GM19463 (cell line): ENCODE data around the gene TNFRSF4.

Source experiments
- ATAC-seq: cut with Tn5 transposase; IDR thresholded peaks from one replicate; pipeline ENCODE4 v1.9.1; 2021; ENCODE audit warnings: mild to moderate bottlenecking, moderate library complexity; ENCODE audit not compliant: unreplicated experiment

Gene TNFRSF4

DNA sequence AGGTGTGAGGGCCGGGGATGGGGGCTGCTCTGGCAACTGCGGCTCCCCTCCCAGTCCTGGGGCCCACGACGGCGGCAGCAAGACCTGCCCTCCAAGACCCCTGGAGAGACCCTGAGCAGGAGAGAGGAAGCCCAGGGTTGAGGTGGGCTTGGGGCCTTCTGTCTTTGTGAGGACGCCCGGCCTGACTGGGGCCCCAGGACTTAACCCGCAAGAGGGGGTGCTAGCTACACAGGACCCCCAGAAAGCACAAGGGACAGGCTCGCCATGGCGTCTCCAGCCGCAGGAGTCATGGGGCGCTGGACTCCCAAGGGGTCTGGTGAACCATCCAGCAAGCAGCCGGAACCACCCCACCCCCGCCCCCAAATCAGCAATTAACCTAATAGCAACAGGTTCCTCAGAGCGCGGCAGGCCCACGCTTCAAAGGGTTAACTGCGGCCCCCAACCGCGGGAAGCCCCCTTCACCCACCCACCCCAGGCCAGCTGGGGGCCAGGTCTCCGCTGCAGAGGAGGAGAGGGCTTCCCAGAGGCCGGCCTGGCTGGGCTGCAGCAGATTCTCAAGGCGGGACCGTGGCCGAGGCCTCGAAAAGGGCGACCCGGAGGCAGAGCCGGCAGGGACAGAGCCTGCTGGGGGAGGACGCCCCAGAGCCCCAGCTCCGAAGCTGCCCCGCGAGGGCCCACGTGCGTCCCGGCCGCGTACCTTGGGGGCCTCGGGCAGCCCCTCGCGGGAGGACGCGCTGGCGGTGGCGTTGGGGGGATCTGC is 32.0 kb upstream of the TNFRSF4 start:
- ATAC-seq = no peak

DNA sequence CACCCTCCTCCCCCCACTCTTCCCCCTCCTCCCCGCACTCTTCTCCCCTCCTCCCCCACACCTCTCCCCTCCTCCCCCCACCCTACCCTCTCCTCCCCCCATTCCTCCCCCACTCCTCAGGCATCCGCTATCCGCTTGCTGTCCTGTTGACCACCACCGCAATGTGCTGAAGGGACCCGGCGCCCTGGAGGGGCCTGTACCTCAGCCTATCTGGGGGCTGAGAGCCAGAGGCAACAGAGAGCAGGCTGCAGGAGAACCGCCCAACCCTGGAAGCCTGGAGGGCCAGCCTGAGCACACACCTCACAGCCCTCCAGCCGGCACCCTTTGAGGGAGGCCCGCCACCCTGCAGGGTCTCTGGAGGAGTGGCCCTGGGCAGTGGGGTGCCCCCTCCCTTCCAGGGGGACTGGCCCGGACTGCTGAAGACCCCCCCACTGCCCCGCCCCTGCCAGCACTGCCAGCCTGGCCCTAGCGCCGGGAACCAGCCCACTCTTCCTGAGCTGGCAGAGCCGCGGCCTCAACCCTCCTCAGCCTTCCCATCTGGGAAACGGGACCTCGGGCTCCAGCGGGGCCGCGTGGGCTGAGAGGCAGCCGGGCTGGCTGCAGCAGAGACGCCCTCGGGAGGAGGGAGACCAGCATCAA is 31.3 kb upstream of the TNFRSF4 start:
- no peak for ATAC-seq

DNA sequence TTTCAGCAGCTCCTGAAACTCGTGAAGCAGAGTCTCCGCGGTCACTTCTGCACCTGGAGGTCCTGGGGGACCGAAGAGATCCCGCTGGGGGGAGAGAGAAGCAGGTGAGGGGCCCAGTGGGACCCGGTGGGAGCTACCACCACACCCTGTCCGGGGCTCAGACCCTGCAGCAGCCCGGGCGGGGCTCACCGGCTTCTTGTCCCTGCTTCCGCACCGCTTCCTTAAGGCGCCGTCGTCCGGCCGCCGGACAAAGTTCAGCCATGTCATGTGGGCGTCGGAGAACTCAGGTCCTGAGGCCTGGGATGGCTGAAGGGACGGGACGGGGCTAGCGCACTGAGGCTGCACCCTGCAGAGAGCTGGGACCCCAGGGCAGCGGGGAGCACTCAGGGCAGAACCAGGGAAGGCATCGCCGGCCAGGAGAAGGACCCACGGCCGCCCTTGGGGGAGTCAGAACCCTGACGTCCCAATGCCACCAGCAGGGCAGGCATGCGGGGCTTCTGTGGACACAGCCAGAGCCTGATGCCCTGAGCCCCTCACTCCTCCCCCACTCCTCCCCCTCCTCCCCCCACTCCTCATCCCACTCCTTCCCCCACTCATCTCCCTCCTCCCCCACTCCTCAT is 30.3 kb upstream of the TNFRSF4 start:
- no peak for ATAC-seq

DNA sequence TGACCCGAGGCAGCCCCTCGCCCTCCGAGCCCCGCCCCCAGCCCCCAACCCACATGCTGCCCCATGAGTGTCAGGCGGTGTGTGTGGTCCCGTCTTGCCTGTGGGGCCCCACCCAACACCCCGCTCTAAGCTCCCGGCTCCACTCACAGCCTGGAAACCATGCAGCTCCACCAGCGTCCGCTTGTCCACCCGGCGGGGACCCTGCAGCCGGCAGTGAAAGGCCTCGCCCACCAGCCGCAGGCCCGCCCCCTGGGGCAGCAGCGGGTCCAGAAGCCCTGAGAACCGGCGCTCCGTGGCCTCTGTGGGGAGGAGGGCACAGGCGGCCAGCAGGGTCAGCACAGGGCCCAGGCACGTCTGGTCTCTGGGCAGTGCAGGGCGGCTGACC is 29.8 kb upstream of the TNFRSF4 start:
- no peak for ATAC-seq

DNA sequence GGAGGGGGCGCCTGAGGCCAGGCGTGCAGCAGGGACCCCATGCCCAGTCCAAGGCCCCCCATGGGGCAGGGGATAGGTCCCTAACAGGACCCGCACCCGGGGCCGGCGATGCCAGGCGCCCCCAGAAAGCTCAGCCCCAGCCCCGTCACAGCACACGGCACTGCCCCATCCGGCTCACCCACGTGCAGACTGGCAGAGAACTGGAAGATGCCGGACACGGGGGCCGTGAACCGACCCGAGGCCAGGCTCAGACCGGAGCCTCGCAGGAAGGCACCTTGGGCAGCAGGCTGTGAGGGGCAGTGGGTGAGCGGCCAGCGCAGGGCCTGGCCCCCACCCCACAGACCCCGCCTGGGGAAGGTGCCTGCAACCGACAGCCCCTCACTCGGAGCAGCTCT is 29.3 kb upstream of the TNFRSF4 start:
- ATAC-seq = no peak

DNA sequence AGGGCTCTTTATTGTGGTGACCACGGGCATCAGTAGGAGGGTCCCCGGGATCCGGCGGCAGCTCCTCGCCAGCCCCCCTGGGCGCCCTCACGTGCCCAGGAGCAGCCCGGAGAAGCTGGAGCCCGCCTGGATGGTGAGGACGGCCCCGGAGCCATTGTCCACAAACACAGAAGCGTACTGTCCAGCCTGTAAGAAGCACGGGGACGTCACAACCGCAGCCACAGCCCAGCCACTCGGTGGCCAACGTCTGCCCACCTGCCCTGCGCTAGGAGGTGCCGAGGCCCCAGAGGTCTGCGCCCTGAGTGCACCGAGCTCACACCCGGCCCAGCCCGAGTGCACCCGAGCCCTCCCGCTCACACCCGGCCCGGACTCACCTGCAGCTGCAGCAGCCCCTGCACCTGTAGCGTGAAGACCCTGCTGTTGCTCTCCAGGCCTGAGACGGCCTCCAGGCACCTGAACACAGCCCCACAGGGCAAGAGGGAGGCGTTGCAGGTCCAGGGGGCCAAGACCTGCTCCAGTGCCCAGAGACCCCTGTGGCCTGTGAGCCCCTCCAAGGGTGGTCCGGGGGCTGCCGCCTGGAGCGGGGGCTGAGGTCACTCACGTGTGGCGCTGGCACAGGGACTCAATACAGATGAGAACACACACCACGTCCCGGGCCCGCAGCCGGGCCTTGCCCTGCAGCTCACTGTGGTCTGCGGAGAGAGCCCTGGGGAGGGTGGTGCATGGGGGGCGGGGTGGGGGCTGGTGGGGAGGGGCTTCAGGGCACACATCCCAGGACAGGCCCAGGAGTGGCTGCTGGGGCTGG is 28.7 kb upstream of the TNFRSF4 start:
- ATAC-seq = no peak

DNA sequence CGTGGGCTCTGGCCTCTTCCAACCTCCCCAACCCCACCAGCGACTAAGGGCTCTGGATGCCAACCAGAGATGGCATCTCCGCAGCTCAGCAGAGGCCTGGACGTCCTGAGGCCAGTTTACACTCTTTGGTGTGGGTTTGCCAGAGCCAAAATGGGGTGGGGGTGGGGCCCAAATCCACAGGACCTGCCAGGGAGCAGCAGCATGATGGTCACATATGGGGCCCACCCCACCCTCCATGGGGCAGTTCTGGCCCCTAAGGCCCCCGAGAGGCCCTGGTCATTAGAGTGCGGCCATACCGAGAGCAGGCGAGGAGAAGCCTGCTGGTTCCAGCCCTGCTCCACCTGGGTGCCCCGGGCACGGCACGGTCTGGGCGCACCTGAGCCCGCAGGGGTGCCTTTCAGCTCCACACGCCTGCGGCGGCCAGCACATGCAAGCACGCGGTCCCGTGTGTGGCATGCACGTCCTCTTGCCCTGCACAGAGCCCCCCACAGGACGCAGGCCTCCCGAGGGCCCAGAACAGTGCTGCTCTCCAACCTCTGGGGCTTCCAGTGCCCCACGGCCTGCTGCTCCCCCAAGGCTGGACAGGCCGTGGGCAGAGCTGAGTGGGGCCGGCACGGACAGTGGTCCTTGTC is 27.8 kb upstream of the TNFRSF4 start:
- no peak for ATAC-seq

DNA sequence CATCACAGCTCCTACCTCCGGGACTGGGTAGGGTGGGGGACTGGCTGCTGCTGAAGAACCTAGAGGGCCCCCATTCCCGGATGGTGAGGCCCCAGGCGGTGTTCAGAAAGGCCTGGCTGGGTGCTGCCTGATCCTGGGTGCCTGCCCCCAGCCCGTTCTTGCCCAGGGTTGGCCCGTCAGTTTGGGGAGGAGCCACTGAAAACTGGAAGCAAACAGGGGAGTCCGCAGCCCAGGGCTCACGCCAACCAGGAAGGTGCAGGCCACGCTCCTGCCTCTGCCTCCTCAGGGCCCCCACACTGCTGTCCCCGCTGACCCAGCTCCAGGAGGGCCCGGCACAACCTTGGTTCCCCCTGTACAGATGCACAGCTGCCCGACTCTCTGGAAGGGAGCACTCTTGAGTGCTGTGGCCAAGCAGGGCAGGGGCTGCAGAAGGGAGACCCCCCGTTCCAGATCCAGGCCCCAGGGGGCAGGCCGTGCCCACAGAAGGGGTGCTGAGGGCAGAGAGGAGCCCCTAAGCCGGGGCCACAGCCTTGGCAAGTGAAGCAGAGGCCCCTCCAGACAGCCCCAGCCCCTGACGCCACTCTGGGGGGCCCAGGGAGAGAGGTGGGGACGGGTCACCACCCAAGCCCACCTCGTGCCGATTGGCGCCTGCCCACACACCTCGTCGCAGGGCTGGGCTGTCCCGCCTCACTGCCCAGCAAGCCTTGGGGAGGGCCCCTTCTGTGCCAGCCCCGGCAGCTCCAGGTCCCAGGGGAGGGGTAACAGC is 27.1 kb upstream of the TNFRSF4 start:
- ATAC-seq = no peak

DNA sequence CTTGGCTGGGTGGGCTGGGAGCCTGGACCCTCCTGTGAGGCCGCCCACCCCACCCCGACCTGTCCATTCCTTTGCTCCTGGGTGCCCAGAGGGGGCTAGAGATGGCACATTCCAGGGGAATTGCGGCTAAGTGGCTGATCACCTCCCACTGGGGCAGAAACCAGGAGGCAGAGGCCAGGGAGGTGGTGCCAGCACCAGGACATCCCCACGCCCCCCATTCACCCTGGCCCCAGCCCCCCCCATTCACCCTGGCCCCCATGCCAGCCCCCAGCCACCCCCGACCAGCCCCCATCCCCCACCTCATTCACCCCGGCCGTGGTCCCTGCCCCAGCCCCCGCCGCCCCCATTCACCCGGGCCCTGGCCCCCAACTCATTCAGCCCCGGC is 26.4 kb upstream of the TNFRSF4 start:
- no peak for ATAC-seq

DNA sequence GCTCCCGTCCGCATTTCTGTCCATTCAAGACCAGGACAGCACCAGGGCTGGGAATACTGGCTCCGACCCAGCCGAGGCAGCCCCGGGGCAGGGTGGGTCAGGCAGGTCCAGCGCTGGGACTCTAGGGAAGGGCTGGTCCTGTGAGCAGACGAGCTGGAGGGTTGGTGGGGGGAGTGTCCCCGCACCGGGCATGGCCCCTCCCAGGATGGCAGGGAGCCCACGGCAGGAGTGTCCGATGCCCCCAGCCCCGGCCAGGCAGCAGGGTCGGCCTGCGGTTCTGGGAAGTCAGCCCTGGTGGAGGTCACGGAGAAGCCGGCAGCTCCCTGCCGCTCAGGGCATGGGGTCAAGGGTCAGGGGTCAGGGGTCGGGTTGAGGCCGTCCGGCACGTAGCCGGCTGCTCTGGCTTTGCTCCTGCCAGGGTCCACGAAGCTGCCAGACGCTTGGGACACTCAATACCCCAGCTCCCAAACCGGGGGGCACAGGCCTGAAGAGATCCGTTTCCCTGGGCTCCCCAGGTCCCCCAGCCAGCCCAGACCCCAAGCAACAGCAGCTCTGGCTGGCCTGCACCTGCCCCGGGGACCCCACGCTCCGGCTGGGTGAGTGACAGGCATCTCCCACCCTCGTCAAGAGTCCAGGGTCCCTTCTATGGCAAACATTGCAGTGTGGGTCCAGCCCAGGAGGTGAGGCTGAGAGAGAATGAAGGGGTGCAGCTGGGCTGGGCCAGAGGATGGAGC is 25.8 kb upstream of the TNFRSF4 start:
- no peak for ATAC-seq

DNA sequence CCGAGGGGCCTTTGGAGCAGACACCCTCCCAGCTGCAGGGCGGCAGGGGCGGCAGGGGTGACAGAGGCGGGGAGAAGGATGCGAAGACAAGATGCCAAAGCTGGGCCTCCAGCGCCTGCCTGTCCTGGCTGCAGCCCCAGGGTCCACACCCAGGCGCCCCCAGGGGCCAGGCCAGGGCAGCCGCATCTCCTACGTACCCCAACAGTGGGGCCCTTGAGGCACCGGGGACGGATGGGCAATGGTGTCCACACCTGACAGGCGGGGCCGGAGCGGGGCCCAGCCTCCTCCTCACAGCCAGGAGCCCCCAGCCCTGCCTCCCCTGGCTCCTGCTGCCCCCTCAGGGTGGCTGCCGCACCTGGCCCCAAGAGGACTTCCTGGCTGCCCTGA is 25.3 kb upstream of the TNFRSF4 start:
- ATAC-seq = no peak

DNA sequence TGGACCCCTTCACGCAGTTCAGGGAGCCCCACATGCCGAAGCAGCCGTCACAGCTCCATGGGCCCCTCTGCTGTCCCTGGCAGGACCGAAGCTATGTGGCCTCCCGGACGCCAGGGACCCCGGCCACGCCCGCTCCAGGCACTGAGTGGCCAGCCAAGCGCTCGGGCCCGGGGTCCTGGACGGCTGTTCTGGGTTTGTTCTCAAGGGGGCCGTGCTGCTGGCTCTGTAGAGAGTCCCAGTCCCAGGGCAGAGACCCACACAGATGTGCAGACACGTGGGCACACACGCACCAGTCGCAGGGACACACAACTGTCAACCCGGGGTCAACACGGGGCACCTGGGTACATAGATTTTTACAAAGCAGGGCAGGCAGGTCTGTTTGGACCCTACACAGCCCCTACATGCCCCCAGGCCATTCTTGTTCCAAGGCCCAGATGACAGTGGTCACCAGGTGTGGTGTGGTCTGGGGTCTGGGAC is 24.8 kb upstream of the TNFRSF4 start:
- ATAC-seq = no peak

DNA sequence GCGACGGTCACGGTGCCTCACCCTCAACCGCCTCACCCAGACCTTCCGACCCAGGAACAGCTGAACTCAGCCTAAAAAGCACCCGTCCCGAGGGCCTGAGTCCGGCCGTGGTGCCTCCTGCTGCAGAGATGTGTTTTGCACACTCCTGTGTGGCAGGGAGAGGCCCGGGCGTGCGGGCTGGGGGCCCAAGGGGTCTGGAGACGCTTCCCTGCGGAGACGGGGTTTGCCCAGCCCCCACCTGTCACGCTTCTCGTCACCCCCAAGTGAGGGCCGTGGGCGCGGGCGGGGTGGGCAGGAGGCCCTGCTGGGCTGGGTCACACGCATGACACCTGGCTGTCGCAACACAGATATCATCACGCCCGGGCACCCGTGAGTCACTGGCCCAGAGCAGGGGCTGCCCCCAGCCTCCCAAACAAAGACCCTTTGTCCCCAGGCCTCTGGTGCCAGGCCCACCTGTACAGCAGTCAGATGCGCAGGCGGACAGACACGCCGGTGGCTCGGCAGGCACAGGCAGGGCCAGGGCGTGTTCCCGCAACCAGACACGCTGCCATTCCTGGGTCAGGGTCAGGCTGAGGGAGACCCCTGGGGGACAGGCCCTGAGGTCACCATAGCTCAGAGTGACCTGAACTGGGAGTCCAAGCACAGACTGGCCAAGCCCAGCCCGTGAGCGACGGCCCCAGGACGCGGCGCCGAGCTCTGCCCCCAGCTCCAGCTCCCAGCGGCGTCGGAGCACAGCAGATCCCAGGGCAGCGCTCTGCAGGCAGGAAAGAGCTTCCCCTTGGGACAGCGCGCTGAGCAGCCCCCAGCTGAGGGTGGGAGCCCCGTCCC is 24.1 kb upstream of the TNFRSF4 start:
- ATAC-seq = no peak

DNA sequence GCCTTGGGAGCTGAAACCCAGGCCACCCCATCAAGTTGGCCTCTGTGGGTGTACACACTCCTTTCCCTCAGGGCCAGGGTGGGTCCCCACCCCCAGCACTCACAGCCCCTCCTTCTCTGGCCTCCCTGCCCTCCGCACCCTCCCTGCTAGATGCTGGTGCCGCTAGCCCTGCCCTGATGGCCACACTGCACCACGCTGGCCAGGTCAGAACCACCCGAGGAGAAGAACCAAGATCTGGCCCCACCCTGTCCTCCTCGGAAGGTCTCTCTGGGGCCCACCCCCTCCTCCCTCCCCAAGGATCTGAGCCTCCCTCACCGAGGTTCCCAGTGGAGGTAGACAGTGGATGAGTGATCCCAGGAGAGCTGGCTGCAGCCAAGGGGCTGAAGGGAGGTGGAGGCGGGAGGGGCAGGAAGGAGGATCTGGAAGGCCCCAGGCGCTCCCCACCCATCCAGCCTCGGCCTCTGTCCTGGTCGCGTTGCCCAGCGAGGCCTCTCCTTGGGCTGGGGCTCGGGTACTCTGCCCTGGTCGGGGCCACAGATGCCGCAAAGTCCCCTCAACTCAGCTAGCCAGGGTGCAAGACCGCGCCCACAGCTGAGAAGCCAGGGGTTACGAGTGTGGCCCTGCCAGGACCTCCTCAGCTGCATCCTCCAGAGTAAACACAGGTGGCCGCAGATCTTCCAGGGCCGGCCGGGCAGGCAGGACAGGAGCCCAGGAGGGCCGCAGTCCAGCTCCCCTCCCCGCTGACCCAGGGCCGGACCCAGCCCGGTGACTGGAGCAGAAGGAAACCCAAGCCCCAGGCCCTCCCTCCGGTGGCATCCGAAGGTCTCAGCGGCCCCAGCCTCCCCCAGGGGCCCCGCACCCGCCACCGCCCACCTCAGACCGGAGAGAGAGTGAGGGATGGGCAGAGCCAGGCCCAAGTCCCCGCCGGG is 23.3 kb upstream of the TNFRSF4 start:
- no peak for ATAC-seq

DNA sequence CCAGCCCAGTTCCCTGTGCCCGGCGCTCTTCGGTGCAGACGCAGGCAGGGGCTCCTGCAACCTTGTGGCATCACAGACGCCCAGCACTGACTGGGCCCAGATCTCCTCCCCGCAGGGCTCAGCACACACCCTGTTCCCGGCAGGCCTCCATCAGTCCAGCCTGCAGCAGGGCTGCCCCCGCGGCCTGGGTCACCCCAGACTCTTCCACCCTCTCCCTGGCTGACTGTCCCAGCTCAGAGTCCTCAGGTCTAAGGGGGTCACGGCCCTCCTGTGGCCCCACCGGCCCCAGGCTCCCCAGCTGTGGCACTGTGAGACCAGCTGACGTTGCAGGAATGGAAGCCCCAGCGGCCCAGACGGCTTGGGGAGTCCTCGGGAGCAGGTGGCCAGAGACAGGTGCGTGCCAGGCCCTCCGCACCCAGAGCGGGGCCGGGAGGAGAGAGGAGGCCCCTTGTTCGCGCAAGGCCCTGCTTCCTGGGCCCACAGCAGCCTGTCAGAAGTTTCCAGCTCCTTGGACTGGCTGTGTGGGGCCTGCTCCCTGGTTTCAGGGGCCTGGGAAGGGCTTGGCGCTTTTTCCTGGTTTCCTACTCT is 22.3 kb upstream of the TNFRSF4 start:
- ATAC-seq = no peak

DNA sequence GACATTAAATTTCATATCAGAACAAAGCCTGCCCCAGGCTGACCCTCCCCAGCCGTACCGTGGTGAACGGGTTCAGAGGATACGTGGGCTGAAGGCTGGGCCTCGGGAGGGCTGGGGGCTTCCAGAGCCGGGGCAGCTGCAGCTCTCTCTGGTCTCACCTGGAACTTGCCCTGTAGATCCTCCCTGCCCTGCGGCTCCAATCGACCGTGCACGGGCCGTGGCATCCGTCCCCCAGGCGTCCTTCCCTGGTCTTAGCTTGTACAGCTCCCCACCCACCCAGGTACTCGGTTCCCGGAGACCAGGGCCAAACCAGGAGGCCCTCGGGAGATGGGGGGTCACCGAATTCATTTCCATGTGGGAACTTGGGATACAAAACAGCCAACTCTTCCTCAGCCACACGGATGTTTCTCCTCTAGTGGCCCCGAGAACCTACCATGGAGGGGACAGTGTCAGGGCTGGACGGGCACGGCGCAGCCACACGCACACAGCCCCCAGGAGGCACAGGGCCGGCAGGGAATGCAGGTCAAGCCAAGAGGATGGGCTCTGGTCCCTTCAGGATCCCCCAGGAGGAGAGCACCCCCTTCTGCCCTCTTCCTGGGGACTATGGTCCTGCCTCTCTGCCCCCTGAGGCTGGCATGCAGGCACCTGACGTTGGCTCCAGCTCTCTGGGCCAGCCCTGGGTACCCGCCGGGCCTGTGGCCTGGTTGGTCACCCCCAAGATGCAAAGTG is 21.2 kb upstream of the TNFRSF4 start:
- ATAC-seq = no peak
